Esophagus squamous epithelium (tissue), 4 donors: ENCODE results near the gene CDC42SE1.

Experiments
- POLR2A ChIP-seq, 4 donors: fragments of 450-650 bp; IDR thresholded peaks; one replicate each; pipeline ENCODE4 v1.6.1; 2017; ENCODE audit warnings: antibody characterized with exemption in 4 of 4, mild to moderate bottlenecking in 4 of 4, moderate library complexity in 3 of 4
- TF ChIP-seq, protein P1 (sequence below), 6 experiments: fragments of 450-650 bp in 4 of 6; fragments of 200-600 bp in 2 of 6; sonication (generic) in 2 of 6; IDR thresholded peaks; one replicate each; pipeline ENCODE4 v1.5.1; 2016 to 2019; ENCODE audit warnings: antibody characterized with exemption in 6 of 6, mild to moderate bottlenecking in 4 of 6, moderate library complexity in 4 of 6

DNA sequence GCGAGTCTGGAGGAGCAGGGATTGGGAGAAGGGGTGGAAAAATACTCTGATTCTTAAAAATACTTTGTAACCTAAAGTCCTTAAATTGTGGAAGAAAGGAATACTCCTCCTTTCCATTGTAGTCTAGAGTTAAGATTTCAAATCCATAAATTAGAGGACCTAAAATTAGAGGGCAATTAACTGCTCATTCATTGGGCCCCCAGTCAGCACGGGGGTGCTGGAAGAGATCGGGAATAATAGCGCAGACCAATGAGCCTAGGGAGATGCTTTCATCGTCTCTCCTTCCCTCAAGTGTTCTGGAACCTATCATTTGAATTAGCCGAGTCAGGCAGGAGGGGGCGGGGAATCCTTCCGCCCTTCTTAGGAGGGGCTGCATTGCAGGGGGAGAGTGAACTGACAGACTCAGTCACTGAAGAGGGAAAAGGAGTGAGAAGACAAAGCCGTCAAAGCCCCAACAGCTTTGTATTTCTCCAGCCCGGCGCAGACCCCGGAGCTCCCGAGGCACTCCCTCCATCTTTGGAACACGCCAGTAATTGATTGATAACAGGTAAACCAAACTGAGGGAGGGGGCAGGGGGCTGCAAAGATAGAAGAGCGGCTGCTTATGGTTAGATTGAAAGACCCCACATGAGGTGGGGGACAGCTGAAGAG is 710 bp upstream of the CDC42SE1 start, which contains the start of gene MLLT11:
- TF ChIP-seq, protein P1, sequence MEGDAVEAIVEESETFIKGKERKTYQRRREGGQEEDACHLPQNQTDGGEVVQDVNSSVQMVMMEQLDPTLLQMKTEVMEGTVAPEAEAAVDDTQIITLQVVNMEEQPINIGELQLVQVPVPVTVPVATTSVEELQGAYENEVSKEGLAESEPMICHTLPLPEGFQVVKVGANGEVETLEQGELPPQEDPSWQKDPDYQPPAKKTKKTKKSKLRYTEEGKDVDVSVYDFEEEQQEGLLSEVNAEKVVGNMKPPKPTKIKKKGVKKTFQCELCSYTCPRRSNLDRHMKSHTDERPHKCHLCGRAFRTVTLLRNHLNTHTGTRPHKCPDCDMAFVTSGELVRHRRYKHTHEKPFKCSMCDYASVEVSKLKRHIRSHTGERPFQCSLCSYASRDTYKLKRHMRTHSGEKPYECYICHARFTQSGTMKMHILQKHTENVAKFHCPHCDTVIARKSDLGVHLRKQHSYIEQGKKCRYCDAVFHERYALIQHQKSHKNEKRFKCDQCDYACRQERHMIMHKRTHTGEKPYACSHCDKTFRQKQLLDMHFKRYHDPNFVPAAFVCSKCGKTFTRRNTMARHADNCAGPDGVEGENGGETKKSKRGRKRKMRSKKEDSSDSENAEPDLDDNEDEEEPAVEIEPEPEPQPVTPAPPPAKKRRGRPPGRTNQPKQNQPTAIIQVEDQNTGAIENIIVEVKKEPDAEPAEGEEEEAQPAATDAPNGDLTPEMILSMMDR (IDR thresholded peaks at IDR 0.05): no peak
- TF ChIP-seq POLR2A (IDR thresholded peaks at IDR 0.05): no peak
